Occipital lobe (tissue), 2 donors: ENCODE results near the gene PLXNA2. TPM values are rescaled to one million over a fixed set of nuclear protein-coding genes. Genes with fewer than 3 reads are reported as not detected.

Experiments used
- DNase-seq: peaks from one replicate; lab custom pipeline; 2025; lab: John Stamatoyannopoulos, UW
- total RNA-seq: library from RNA; depleted of rRNA; stranded (reverse); fragments of >200 nt; gene quantifications from one replicate; pipeline ENCODE4 v1.2.3, GENCODE V29; 2014

Gene PLXNA2
- total RNA-seq, 1 donor from 2014 or later, result 60.7 TPM

DNA sequence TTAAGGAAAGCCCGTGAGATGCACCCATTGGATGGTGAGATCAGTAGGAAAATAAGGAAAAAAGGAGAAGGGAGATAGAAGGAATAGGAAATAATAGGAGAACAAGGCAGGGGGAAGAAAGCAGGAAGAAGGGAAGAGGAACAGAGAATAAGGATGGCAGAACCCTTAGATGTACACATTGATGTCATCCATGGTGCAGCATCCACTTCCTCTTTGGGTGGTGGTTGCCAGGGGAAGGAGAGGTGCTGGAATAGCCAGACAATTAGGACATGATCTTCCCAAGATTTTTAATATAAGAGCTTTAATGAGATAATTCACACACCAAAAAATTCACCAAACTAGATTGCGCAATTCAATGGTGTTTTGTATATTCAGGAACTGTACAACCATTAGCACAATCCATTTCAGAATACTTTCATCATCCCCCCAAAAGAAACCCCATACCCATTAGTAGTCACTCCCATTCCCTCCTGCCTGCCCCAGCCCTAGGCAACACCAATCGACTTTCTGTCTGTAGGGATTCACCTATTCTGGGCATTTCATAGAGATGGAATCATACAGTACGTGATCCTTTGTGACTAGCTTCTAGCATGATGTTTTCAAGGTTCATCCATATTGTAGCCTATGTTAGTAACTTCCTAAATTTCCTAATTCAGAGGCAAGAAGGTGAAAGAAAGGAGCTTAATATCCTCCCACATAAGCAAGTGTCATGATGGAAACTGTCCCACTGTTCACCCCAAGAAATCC lies 121.4 kb downstream of the PLXNA2 start:
- no peak for DNase-seq

DNA sequence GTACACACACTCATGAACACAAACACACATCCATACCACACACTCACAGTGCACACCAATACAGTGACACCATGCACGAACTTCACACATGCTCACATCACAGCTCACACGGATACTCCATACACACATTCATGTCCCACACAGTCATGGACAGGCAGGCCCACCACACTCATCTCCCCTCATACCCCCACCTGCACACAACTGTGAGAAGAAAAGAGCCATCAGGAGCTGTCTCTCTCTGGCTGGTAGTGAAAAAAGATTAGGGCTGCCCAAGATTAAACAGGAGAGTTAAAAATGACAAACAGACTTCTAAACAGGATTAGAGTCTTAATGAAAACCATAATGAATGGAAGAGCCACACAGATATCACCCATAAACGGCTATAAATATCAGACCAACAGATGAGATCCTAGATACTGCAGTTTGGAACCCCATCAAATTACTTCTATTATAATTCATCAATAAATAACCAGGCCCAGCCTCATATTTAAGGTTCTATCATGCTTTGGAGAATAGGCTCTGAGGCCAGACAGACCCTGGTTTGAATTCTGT lies 122.3 kb downstream of the PLXNA2 start:
- DNase-seq, result no peak

DNA sequence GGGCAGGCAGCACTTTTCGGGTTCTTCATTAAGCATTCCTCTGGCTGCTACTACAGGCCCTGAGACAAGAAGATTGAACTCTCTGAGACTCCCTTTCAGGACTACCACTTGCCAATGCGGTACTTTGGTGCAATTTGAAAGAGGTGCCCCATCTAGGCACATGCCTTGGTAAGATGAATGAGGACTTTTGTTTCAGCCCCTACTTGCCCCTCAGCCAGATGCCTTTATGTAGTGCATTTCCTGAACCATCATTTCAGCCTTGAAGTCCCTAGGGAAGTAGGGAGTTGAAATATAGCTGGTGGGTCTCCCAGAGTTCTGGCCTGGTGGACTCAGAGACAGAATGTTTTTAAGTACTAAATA lies 123.8 kb downstream of the PLXNA2 start:
- no peak for DNase-seq

DNA sequence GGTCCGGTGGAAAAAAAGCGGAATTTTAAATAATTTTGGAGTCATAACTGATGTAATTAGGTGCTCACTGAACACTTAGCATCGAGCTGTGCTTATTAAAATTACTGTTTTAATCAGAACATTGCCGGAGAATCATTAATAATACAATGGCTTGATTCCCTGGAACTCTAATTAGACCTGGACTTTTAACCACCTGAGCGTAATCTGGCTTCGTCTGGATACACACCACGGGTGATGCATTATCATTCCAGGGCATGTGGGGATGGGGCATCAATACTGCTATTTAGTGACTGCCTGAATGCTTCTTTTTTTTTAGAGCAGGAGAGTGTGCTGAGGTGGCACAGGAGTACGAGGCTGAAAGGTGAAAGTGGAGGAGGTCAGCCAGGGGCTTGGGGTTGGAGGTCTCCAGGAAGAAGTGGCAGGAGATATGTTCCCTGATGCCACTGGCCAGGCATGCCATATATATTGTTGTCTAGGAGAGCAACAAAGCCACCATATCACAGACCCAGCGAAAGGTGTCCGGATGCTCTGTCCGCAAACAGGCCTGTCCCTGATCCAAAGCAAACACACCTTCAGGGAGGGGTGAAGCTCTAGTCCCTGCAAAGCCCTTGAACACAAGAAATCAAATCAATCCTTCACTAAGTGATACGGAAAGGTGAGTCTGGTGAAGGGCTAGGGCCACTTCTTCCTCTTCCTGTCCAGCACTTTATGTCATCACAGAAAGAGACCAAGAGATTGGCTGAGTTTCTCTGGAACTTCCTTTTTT lies 125.2 kb downstream of the PLXNA2 start:
- DNase-seq, result no peak

DNA sequence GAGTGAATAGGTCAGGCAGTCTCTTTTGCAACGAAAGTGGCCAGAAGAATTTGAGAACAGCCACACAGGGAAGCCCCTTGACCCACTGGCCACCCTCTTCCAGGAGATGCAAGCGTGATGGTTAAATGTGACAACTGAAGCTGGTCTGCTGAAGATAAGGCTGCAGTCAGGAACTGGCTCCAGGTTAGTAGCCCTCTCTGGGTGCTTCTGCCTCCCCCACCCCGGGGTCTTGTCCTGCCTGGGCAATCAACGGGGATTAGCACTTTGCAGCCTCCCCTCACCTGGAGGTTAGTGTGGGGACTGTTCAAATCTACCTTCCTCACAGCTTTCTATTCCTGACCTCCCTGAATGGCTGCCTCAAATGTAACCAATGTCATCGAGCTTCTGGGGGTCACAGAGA lies 125.9 kb downstream of the PLXNA2 start:
- no peak for DNase-seq

DNA sequence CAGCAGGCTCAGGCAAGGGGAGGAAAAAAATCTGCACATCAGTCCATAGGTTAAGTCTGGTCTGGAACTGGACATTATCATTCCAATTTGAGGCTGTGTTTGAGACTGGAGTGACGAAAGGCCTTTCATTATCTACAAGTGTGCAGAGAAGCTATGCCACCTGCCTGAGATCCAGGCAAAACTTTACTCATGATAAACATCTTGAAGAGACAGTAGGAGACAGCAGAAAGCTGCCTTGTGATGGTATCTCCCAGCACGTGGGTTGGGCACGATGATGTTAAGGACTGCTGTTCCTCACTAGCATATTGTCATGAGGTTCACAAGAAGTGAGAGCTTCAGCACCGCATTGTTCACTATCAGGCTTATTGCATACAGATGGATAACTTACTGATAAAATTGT lies 126.4 kb downstream of the PLXNA2 start:
- no peak for DNase-seq

DNA sequence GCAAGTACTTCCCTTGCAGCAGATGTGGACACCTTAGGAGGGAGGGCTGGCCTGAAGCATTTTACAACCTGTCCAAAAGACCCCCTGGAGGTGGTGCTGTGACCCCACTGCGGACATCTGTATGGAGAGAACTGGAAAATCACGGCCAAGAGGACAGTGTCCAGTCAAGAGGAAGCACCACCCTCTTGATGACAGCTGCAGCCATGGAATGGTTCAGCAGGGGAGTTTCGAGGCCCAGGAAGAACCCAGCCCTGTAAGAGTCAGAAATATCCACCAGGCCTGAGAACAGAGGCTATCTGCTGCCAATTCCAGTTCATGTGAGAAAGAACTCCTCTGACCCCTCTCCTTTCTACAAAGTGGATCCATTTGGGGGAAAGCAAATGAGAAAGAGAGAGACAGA lies 126.8 kb downstream of the PLXNA2 start:
- no peak for DNase-seq

DNA sequence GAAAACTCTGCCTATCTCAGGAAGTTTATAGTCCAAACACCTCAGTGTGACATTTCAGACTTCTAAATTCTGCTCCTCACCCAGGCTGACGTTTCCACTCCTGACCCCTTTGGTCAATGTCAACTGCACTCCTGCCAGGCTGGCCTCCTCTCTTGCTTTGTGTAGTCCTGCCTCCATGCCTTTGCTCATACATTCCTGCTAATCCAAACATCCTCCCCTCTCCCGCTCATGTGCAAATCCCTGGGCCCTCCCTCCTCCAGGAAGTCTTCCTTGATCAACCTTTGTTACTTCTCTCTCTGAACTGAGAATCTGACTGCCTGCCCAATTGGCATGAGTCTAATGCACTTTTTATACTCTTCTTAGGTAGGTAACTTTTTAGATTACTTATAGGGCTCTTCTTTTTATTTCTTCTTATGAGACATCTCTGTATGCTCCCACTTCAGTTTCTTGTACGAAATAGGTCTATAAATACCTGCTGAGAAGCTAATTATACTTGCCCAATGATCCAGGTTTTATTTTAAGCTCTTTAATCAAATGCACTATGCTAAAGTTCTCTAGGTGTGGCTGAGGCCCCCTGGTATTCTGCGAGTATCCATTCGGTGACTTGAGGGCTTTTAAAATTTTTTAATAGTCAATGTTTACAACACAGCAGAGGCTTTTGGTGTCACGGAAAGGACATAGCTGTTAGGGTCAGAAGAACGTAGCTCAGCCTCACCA lies 128.1 kb downstream of the PLXNA2 start:
- DNase-seq, result no peak

DNA sequence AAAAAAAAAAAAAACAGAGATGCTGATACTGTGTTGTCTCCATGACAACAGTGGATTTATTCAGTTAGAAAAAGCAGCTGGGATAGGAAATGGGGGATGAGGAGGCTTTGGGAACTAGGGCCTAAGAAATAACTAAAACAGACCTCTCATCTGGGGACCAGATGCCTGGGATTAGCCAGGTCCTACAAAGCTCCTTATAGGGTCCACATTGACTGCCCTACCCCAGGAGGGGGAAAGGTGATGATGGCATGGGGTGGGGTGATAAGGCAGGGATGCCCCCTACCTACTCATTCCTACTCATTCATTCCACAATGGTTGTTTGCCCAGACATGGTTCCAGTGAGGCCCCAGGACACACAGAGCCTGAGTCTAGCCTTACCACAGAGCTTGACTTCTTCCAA lies 131.2 kb downstream of the PLXNA2 start:
- DNase-seq, result no peak

DNA sequence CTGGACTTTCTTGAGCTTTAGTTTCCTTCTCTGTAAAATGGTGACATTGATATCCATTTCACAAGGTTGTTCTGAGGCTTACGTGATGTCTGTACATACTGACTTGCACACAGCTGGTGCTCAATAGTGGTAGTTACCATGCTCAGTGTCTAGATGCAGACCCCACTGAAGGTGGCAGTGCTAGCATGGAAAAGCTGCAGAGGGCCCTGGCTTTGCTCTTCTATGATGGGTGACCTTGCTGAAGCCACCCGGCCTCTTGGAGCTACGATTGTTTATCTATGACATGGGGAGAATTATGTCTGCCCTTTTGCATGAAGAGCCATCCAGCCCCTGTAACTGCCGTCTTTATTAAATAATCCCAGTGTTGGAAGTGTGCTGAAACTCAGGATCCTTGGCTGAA lies 131.8 kb downstream of the PLXNA2 start:
- no peak for DNase-seq

DNA sequence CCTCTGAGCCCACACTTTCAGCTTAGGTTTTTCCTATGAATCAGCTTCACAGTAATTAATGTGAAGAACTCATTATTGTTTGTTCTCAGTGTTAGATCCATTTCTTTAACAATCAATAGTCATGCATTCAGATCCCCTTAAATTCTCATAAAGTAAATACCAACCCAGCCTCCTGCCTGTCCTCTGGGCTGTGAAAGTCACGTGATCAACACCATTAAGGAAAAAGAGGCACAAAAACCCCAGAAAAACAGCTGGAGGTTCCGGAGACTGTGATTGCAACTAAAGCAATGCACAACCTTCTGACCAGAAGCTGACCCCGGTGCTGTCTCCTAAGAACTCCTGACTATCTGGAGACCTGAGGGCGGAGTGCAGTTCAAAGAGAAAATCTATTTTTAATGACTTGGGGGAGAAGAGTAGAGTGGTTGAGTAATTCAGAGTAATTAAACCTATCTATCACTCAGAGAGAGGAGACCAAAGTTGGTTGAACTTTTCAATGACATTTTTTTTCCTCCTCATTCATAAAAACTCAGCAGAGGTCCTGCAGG lies 132.5 kb downstream of the PLXNA2 start:
- DNase-seq, result no peak

DNA sequence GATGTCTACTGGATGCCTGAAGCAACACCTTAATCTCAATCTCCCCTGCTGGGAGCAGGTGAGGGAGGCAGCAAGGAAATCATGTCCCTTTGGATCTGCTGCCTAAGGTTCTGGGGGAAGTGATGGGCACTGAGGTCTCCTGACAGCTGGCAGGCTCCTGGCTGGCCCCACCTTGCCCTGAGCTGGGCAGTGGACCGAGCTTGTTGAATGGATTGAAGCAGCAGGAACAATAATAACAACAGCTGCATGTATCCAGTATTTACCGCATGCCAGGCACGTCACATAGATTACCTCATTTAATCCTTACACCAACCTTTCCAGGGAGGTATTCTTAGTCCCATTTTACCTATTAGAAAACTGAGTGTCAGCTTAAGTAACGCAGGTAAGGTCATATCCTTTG lies 133.9 kb downstream of the PLXNA2 start:
- no peak for DNase-seq

DNA sequence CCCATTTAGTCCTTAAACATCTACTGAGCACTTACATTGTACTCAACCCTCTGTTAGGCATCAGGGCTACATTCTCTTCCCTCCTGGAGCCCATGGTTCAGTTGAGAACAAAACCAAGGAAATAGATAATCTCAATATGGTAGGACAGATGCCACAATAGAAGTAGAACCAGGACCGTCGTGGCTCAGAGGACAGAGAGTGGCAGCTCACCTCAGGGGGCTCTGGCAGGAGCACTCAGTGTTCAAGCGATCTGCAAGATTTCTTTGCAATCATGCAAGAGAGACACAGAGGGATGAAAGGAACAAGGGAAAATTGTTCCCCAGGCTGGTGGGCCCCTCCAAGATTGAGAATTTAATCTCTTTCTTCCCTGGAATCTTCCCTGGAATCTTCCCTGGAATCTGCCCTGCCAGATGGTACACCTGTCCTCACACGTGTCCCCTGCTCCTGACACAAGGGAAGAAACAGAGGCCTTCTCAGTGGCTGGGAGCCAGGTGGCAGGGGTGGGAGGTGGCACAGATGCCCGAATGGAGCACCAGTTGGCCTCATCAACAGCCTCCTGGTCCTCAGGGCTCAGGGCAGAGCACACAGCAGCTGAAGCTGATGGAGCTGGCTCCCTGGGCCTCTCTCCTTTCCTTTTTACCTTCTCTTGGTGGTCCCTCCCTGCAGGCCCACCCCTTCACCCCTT lies 135.4 kb downstream of the PLXNA2 start:
- no peak for DNase-seq

DNA sequence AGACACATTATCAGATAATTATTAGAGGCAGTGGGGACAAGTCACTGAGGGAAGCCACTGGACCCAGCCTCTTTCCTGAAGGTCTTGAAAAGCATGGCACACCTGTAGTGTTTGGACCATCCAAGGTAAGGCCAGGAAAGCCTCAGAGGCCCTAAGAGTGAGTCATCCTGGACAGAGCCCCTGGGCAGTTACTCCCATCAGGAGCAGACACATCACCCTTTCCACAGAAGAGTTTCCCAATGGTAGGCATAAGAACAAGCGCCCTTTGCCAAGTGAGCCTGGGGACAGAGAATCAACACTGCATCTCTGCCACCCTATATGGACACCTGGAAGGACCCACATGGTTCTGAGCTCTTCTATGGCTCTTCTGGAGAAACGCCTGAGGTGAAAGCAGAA lies 136.0 kb downstream of the PLXNA2 start:
- DNase-seq, result no peak

DNA sequence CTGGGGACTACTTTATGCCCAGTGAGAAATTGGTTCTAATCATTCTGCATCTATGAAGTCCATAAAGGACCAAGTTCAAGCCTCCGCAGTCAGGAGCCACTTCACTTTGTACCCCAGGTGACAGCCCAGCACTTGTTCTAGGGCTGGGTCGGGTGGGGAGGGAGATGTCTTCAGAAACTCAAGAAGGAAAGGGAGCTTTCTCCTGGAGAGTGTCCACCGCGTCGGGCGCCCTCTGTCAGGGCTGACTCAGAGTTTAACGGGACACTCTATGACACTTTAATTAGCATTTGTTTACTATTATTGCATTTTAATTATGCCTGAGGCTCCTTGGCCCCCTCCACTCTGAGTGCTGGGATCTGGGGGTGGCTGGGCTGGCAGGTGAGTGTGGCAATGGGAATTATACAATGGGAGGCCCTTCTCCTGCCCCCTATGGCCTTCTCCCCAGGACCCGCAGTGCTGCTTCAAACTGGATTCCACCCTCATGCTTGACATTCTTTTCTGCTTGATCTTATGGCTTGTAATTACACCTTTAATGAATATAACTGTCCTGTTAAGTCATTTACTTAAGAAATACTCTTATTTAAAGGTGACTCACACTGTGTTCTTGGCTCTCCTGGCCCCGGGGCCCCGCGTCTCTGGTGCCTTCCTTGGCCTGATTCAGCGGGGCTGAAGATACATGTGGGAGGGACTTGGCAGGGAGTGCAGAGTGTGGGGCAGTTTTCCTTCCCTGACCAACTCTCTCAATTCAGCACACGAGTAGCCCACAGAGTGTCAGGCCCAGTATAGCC lies 136.6 kb downstream of the PLXNA2 start:
- no peak for DNase-seq

DNA sequence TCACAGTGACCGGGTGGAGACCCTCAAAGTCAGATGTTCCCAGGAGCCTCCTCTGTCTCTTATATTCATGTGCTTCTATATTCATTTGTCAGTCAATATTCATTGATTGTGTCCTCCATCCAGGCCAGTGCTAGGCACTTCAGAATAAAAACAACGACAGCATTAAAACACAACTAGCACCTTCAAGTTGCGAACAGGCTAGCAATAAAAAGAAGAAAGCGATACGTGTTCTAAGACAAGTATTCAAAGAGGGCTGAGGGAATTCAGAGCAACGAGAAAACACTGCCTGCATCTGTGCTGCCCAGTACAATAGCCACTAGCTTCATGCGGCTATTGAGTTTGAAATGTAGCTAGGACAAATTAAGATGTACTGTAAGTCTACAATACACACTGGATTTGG lies 138.0 kb downstream of the PLXNA2 start:
- no peak for DNase-seq

DNA sequence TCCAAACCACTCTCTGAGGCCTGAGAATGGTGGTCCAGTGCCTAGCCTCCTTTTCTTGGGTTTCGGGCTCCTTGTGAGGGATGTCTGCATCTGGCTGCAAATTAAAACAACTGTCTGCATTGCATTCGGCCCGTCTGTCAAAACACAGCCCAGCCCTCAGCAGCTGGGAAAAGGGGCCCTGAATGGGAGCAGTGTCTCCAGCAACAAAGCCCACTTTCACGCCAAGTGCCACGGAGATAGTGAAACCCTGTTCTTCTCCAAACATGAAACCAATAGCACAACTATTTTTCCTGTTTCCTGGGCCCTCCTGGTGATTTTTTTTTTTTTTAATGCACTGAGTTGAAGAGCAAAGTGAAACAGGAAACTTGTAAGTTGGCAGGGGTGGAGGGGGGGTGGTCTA lies 138.4 kb downstream of the PLXNA2 start:
- peak; percentile 56 for DNase-seq

DNA sequence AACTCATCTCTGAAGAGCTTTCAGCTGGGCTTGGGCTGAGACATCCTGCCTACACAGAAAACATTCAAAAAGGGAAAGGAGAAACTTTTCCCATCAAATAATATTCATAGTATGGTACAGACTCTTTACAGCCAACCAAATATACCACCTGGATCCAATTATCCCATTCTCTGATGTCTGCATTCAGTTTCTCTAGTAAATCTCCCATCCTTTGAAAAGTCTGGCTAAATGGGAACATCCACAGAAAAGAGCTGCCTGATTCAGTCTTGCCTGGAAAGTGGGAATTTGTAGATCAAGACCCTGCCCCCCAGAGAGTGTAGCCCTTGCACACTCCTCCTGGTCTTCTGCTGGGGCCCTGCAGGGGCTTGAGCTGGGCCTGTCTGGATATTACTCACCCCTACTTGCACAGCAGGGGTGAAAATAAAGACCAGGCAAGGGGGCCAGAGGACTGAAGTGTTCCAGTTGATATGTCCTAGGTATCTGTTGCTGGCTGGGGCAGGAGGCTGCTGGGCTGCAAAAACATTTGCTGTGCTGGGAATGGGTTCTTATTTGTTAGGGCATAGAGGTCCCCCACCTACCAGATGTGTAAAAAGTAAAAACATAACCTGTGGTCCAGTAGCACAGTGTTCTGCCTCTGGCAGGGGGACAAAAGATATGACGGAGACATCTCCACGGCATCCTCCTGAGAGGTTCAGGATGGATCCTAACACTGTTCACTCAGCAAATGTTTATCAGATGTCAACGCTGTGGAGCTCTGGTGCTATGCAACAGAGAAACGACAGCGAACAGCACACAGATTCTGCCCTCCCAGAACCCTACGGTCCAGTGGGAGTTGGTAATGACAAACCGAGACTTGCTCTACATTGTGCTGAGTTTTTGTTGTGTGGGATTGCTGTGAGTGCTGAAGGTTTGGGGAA lies 140.3 kb downstream of the PLXNA2 start:
- no peak for DNase-seq

DNA sequence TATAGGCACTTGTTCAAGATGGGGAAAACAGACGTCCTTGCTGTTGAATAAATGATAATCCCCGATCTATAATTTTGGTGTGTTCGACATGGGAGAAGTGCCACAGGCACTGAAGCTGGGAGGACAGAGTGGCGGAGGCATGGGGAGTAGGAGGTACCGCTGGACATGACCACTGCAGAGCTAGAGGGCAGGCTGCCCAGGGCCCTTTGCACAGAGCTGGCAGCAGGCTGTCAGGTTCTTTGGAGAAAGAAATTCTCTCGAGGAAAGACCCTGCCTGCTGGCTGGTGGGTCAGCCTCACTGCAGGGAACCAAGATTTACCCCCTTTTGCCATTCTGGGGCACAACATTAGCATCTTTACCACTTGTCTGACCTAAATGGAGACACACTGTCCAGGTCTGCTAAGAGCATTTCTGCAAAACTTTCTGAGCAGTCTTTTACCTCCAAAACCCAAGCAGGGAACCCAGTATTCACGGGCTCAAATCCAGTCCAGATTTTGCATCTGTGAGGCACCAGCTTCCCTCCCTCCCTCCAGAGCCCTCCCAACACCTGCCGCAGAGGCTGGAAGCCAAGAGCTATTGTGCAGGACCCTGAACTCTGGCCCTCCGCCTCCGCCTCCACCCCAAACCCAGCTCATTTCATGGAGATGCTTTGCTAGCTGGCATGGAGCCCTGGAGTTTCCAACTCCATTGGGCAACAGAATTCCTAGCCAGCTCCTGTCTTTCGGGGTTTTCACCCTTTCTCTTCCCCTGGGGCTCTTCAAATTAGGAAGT lies 142.3 kb downstream of the PLXNA2 start:
- DNase-seq, result no peak
